Natural killer cell (primary cell): ENCODE measurements around the gene ORC6. TPM values are rescaled to one million over a fixed set of nuclear protein-coding genes. Genes with fewer than 3 reads are reported as not detected.

ENCODE experiments used
- ATAC-seq, 3 donors: fragments of 150-1000 bp in 2 of 3; fragments of 200-7000 bp in 1 of 3; cut with Tn5 transposase; 1 replicate in 1 of 3; 2 replicates in 2 of 3; pipeline ENCODE4 v1.10.0; 2021; ENCODE audit warnings: mild to moderate bottlenecking in 2 of 3, moderate library complexity in 2 of 3
- DNase-seq, 2 donors: peaks; one replicate each; pipeline versions ENCODE4 v3.0.0 to v3.0.0-alpha.2; 2013 to 2021; ENCODE audit warnings: mixed read lengths in 1 of 2
- H3K27ac ChIP-seq: one replicate; pipeline ENCODE4 v1.5.1; 2013; ENCODE audit warnings: mild to moderate bottlenecking, low read length
- H3K27me3 ChIP-seq: one replicate; pipeline ENCODE4 v1.6.1; 2013; ENCODE audit warnings: low read length; ENCODE audit not compliant: control insufficient read depth, insufficient read depth
- H3K36me3 ChIP-seq: one replicate; pipeline ENCODE4 v1.6.1; 2013; ENCODE audit warnings: low read length; ENCODE audit not compliant: control insufficient read depth, insufficient read depth
- H3K4me1 ChIP-seq: one replicate; pipeline ENCODE4 v1.6.1; 2013; ENCODE audit warnings: low read length; ENCODE audit not compliant: control insufficient read depth, insufficient read depth
- H3K4me3 ChIP-seq: one replicate; pipeline ENCODE4 v1.5.1; 2013; ENCODE audit warnings: low read length
- H3K9me3 ChIP-seq: one replicate; pipeline ENCODE4 v1.6.1; 2013; ENCODE audit warnings: low read length; ENCODE audit not compliant: control insufficient read depth, insufficient read depth
- H3K27ac Mint-ChIP-seq, 2 donors: one replicate each; pipeline ENCODE4 v1.8.0; 2022; ENCODE audit warnings: mild to moderate bottlenecking in 2 of 2, mixed read lengths in 2 of 2, moderate library complexity in 1 of 2
- H3K27me3 Mint-ChIP-seq, 2 donors: one replicate each; pipeline ENCODE4 v1.8.0; 2022; ENCODE audit warnings: low read depth in 2 of 2, mixed read lengths in 2 of 2
- H3K36me3 Mint-ChIP-seq: one replicate; pipeline ENCODE4 v1.8.0; 2022; ENCODE audit warnings: mixed read lengths
- H3K4me1 Mint-ChIP-seq, 2 donors: one replicate each; pipeline ENCODE4 v1.8.0; 2022; ENCODE audit warnings: mixed read lengths in 2 of 2
- H3K4me3 Mint-ChIP-seq: one replicate; pipeline ENCODE4 v1.8.0; 2022; ENCODE audit warnings: mild to moderate bottlenecking, moderate library complexity, mixed read lengths
- H3K9me3 Mint-ChIP-seq, 2 donors: one replicate each; pipeline ENCODE4 v1.8.0; 2022; ENCODE audit warnings: mixed read lengths in 2 of 2
- WGBS: methylation state at CpG from one replicate; pipeline ENCODE4 v1.1.7; 2013; ENCODE audit warnings: missing lambda C conversion rate; ENCODE audit not compliant: insufficient coverage; 5-methylcytosine and 5-hydroxymethylcytosine counted together
- intact Hi-C: fragments of 100-400 bp; cut with micrococcal nuclease; formaldehyde crosslinking; loops from one replicate; pipeline ENCODE4 v1.14.2; 2022
- total RNA-seq, 4 donors: library from RNA; stranded (reverse); fragments of 120-200 nt in 1 of 4; gene quantifications; one replicate each; pipeline versions ENCODE4 v1.2.3 to v1.2.4, GENCODE V29; 2013 to 2022
- TF ChIP-seq, protein P1 (sequence below): fragments of 200-600 bp; IDR thresholded peaks from one replicate; pipeline ENCODE4 v1.8.0; 2022; ENCODE audit warnings: antibody characterized with exemption

Gene ORC6
- total RNA-seq, 3 donors from 2014 or later (not counting 1 experiment from before 2014, with no cell fraction given) = 2.9 to 11.4 (median 5.9) TPM

DNA sequence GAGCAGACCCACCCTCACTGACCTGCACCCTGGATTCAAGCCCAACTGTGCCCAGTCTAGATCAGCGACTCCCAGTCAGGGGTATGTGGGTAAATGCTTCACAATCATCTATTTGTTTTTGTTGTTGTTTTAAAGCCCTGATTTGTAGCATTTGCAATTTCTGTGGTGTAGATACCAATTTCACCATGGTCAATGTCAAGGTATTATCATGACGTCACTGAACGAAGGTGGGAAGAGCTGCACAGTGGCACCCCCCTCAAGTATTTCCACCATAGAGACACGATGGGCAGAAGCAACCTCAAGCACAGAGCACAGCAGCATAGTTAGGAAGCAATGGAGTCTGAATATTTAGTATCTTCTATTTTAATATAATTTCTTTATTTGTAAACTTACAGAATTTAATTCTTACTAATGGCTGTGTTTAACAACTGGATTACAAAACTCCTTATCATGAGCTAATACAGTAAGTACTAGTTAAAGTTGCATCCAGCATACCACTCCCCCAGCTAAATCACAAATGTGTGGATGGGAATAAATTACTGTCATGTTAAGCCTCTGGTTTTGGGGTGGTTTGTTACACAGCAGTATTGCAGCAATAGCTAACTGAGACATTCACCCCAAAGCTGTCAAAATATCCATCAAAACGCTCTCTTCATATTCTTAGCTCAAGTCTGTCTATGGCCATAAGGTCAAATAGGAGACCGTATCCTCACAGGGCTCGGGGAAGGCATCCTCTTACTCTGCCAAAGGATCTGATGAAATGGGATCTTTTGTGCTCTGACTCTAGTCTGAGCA is 25.5 kb downstream of the ORC6 start:
- 85% methylated on average over 6 of the region's 7 CpGs for WGBS
- H3K9me3 ChIP-seq = no peaks in the 10 kb centered on the region
- TF ChIP-seq, protein P1, sequence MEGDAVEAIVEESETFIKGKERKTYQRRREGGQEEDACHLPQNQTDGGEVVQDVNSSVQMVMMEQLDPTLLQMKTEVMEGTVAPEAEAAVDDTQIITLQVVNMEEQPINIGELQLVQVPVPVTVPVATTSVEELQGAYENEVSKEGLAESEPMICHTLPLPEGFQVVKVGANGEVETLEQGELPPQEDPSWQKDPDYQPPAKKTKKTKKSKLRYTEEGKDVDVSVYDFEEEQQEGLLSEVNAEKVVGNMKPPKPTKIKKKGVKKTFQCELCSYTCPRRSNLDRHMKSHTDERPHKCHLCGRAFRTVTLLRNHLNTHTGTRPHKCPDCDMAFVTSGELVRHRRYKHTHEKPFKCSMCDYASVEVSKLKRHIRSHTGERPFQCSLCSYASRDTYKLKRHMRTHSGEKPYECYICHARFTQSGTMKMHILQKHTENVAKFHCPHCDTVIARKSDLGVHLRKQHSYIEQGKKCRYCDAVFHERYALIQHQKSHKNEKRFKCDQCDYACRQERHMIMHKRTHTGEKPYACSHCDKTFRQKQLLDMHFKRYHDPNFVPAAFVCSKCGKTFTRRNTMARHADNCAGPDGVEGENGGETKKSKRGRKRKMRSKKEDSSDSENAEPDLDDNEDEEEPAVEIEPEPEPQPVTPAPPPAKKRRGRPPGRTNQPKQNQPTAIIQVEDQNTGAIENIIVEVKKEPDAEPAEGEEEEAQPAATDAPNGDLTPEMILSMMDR = no peak

DNA sequence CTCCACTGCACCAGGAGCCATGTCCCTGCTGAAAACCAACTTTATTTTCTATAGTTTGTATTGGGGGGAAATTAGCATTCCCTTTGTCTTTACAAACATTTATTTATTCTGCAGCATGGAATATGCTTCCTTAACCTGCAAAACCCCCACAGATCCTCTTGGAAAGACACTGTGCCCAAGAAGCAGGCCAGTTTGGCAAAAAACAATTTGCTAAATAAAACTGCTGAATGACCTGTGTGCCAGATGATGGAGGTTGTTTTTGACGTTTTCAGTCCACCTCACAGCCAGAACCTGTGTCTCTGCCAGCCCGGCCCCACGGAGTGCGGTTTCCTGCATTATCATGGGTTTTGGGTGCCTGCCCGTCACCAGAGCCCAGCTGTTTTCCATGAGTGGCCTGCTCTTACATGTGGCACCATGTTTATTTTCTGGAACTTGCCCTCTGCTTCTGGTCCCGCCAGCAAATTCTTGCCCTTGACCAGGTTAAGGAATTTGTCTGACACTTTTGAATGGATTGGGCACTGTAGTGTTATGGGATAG is 26.4 kb downstream of the ORC6 start:
- Histone ChIP-seq H3K9me3 (no peaks in the 10 kb centered on the region), H3K4me3 (no peak overlapping the region), H3K36me3 (no peaks in the 10 kb centered on the region), H3K4me1 (peaks cover 4% of the 10 kb centered on the region), H3K27me3 (no peaks in the 10 kb centered on the region), H3K27ac (no peak overlapping the region)
- Mint-ChIP-seq H3K27me3 (peaks cover 3 to 6% of the 10 kb centered on the region in 2 donors), H3K9me3 (no peaks in the 10 kb centered on the region), H3K36me3 (no peaks in the 10 kb centered on the region), H3K4me1 (no peaks in the 10 kb centered on the region), H3K4me3 (no peak overlapping the region), H3K27ac (no peak overlapping the region)
- 22% methylated on average over 6 of the region's 6 CpGs for WGBS
- DNase-seq = no peak
- TF ChIP-seq, protein P1 = no peak
- intact Hi-C loops = no loop called here
- ATAC-seq = no peak

More for the DNA sequence above, 25.5 kb downstream of the ORC6 start:
- H3K4me1 Mint-ChIP-seq = no peaks in the 10 kb centered on the region
- no peaks in the 10 kb centered on the region for H3K27me3 ChIP-seq
- no peaks in the 10 kb centered on the region for H3K36me3 ChIP-seq
- ATAC-seq (no peak), DNase-seq (no peak)
- peaks cover 4% of the 10 kb centered on the region for H3K4me1 ChIP-seq
- H3K4me3 Mint-ChIP-seq = no peak overlapping the region
- intact Hi-C loops = no loop called here
- H3K27ac Mint-ChIP-seq = no peak overlapping the region
- H3K4me3 ChIP-seq = no peak overlapping the region
- H3K36me3 Mint-ChIP-seq = no peaks in the 10 kb centered on the region
- H3K27ac ChIP-seq = no peak overlapping the region
- H3K9me3 Mint-ChIP-seq = no peaks in the 10 kb centered on the region
- H3K27me3 Mint-ChIP-seq = peaks cover 3 to 6% of the 10 kb centered on the region in 2 donors

DNA sequence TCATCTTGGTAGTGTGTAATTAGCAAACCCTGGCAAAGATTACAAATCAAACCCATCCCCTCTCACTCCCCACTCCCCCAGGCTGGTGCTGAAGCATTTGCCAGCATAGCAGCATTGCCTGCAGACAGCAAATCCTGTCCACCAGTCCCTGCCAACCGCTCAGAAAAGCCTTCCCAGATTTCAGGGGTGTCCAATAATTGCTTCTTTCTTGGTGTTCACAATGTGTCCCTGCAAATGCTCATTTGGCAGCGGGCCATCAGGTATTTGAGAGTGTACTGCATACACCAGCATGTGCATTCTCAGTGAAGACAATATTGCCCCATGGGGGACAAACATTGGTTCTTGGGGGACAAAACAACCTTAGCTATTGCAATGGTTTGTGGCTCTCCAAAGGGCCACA is 28.2 kb downstream of the ORC6 start:
- H3K36me3 Mint-ChIP-seq = no peaks in the 10 kb centered on the region
- Histone ChIP-seq H3K4me3 (no peak overlapping the region), H3K27ac (no peak overlapping the region), H3K4me1 (peaks cover under 1% of the 10 kb centered on the region), H3K27me3 (no peaks in the 10 kb centered on the region), H3K9me3 (no peaks in the 10 kb centered on the region), H3K36me3 (no peaks in the 10 kb centered on the region)
- TF ChIP-seq, protein P1 = no peak
- H3K4me1 Mint-ChIP-seq = no peaks in the 10 kb centered on the region
- ATAC-seq = no peak
- no peaks in the 10 kb centered on the region for H3K9me3 Mint-ChIP-seq
- peaks cover 3 to 6% of the 10 kb centered on the region in 2 donors for H3K27me3 Mint-ChIP-seq
- H3K27ac Mint-ChIP-seq = no peak overlapping the region
- intact Hi-C loops = no loop called here
- DNase-seq = no peak
- no peak overlapping the region for H3K4me3 Mint-ChIP-seq
- 80% methylated on average over 2 of the region's 2 CpGs for WGBS
